HG03159 (cell line): ENCODE data around the gene HK1.
A peak's percentile ranks its signal among the peaks of the same experiment; 100 is the strongest.

Experiments
- ATAC-seq: cut with Tn5 transposase; IDR thresholded peaks from one replicate; pipeline ENCODE4 v1.9.1; 2021; ENCODE audit warnings: mild to moderate bottlenecking, moderate library complexity; ENCODE audit not compliant: unreplicated experiment

The HK1 gene

GRCh38 chr10:69366738-69367137 is 88.4 kb downstream of the HK1 start:
- ATAC-seq, result no peak

- ATAC-seq, result no peak
These were observed 89.2 kb downstream of the HK1 start for GRCh38 chr10:69367469-69367868.

- ATAC-seq, result no peak
These were observed 94.1 kb downstream of the HK1 start for GRCh38 chr10:69372126-69372980.

- no peak for ATAC-seq
These were observed 95.9 kb downstream of the HK1 start for GRCh38 chr10:69374242-69374641.

- ATAC-seq, result no peak
These were observed 96.6 kb downstream of the HK1 start for GRCh38 chr10:69374931-69375306.

- no peak for ATAC-seq
These were observed 97.2 kb downstream of the HK1 start for GRCh38 chr10:69375307-69376151.

- ATAC-seq, result no peak
These were observed 98.4 kb downstream of the HK1 start for GRCh38 chr10:69376662-69377061.

GRCh38 chr10:69377191-69377590 is 98.9 kb downstream of the HK1 start:
- no peak for ATAC-seq

GRCh38 chr10:69377933-69378332 is 99.6 kb downstream of the HK1 start:
- no peak for ATAC-seq

GRCh38 chr10:69379800-69380199 is 101.5 kb downstream of the HK1 start:
- ATAC-seq, result no peak

- no peak for ATAC-seq
These were observed 104.3 kb downstream of the HK1 start for GRCh38 chr10:69382382-69383117.

- no peak for ATAC-seq
These were observed 105.3 kb downstream of the HK1 start for GRCh38 chr10:69383558-69383957.

GRCh38 chr10:69384320-69384719 is 106.0 kb downstream of the HK1 start:
- ATAC-seq, result no peak

GRCh38 chr10:69385454-69386350 is 107.4 kb downstream of the HK1 start:
- ATAC-seq, result no peak

- ATAC-seq, result no peak
These were observed 109.2 kb downstream of the HK1 start for GRCh38 chr10:69387500-69387899.

- ATAC-seq, result no peak
These were observed 110.2 kb downstream of the HK1 start for GRCh38 chr10:69388488-69388887.

- no peak for ATAC-seq
These were observed 111.7 kb downstream of the HK1 start for GRCh38 chr10:69389827-69390490.

- ATAC-seq, result no peak
These were observed 112.9 kb downstream of the HK1 start for GRCh38 chr10:69391158-69391557.

GRCh38 chr10:69392481-69393000 is 114.2 kb downstream of the HK1 start:
- ATAC-seq, result peak; percentile 86

GRCh38 chr10:69394020-69394419 is 115.7 kb downstream of the HK1 start:
- no peak for ATAC-seq
